Activated gamma-delta T cell treated with Interleukin-2 at 50 U/mL for 16 hours (primary cell): ENCODE data around the gene DIS3L2.
"Not testable (repeated sequence)": the region's sequence is repeated elsewhere in the genome, so short reads cannot be mapped to it uniquely, and the experiment has no call there.

ENCODE experiments used
- DNase-seq: peaks from one replicate; pipeline ENCODE4 v3.0.0-alpha.2; 2020

The DIS3L2 gene

DNA sequence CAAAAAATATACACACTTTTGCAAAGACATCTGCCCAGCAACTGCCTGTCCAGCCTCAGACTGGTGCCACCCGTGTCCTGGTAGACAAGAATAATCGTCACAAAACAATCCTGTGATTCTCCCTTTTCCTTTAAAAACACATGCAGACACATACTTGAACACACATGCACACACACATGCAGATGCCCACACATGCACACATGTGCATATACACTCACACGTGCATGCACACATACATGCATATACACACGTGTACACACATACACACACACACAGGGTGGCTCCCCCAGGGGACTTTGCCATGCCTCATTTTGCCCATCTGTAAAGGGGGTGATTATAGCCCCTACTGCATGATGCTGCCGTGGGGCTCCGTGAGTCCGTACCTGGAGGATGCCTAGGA, 392.1 kb downstream of the DIS3L2 start:
- DNase-seq = no peak

DNA sequence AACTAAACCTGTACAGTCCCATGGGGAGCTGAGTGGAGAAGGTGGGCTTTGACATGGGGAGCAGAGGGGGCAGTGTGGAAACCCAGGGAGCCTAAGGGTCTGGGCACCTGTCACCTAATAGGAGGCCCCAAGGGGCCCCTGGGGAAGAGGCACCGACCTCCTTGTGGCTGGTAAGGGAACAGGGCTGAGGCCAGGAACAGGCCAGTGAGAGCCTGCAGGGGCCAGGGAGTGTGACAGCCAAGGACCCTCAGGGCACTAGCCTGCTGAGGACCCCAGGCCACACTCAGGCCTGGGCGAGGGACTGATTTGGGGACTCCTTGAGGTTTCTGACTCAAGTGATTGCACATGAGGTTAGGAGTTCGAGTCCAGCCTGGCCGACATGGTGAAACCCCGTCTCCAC, 392.6 kb downstream of the DIS3L2 start:
- DNase-seq = no peak

DNA sequence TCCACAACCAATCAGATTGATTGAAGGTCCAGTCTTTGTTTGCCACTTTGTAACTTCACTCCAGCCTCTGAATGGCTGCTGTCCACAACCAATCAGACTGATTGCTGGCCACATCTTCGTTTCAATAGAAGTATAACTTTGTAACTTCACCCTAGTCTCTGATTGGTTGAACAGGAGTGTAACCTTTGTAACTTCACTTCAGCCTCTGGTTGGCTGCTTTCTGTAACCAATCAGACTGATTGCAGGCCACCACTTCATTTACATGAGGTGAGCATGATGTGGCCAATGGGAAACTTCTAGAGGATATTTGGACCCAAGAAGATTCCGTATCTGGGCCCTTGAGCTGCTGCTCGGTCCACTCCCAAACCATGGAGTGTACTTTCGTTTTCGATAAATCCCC, 400.1 kb downstream of the DIS3L2 start:
- no peak for DNase-seq

DNA sequence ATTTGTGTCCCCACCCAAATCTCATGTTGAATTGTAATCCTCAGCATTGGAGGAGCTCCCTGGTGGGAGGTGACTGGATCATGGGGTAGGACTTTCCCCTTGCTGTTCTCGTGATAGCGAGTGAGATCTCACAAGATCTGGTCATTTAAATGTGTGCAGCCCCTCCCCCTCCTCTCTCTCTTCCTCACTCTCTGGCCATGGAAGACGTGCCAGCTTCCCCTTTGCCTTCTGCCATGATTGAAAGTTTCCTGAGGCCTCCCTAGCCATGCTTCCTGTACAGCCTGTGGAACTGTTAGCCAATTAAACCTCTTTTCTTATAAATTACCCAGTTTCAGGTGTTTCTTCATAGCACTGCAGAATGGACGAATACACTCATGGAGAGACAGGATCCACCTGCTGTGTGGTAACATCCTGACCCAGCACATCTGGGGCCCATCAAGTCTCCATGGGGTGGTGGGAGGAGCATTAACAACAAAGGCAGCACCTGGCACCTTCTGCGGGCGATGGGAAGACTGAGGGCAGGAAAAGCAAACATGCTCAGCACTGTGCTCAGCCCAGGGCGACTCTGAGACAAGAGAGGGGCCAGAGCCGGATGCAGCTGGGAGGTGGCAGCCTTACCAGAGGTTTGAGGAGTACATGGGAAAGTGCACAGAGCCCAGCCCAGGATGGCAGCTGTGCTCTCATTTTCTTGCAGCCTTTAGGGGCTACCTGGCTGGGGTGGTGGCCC, 400.8 kb downstream of the DIS3L2 start:
- no peak for DNase-seq

DNA sequence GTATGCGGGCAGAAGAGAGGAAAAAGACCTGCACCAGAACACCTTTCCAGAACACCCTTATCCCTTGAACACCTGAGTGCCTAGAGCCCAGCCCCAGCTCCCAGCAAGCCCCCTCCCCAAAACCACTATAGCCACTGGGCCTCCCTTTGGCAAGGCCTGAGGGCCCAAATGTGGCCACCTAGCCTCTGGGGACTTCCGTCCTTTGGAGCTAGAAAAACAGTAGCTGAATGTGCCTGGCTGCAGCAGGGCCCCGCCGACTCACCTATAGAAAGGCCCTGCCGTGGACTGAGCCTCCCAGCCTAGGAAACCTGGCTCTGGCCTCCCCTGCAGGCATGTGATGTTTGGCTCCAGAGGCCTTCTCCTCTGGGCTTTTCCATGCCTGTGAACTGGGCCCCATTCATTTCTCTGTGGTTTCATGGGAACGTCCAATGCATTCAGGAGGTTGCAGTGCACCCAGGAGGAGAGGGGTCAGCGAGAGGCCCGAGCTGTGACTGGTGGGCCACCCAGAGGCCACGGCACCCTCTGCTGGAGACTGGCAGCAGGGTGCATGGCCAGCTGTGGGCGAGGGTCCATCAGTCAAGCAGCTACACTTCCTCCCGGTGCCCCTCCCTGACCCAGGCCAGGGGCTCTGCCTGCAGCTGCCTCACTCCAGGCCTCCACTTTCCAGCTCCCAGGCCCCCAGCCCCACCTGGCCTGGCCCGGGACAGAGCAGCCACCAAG, 401.7 kb downstream of the DIS3L2 start:
- not testable (repeated sequence) for DNase-seq

DNA sequence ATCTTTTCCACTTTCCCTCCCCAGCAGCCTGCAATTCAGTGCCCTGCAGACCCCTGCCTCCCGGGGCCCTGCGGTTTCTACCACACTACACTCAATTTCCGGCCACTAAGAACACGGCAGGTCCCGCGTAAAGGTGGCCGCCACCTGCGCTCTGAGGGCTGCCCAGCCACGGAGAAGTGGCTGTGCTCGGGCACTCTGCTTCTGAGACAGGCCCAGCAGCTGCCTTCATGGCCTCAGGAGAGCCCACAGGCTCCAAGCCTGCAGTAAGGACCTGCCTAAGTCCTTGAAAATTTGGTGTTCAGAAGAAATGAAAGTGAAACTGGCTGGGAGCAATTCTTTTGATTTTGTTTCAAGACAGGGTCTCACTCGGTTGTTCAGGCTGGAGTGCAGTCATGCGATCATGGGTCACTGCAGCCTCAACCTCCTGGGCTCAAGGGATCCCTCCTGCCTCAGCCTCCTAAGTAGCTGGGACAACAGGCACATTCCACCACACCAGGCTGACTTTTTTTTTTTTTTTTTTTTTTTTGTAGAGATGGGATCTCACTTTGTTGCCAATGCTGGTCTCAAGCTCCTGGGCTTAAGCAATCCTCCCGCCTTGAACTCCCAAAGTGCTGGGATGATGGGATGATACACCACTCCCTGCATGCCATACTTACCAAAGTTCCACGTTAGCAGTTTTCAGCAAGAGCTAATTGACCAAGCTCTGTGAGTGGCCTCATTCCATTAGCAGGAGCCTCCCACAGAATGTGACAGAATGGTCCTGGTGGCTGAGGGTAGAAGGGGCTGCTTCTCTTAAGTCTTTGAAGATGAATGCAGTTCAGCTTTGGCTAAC, 402.5 kb downstream of the DIS3L2 start:
- no peak for DNase-seq

DNA sequence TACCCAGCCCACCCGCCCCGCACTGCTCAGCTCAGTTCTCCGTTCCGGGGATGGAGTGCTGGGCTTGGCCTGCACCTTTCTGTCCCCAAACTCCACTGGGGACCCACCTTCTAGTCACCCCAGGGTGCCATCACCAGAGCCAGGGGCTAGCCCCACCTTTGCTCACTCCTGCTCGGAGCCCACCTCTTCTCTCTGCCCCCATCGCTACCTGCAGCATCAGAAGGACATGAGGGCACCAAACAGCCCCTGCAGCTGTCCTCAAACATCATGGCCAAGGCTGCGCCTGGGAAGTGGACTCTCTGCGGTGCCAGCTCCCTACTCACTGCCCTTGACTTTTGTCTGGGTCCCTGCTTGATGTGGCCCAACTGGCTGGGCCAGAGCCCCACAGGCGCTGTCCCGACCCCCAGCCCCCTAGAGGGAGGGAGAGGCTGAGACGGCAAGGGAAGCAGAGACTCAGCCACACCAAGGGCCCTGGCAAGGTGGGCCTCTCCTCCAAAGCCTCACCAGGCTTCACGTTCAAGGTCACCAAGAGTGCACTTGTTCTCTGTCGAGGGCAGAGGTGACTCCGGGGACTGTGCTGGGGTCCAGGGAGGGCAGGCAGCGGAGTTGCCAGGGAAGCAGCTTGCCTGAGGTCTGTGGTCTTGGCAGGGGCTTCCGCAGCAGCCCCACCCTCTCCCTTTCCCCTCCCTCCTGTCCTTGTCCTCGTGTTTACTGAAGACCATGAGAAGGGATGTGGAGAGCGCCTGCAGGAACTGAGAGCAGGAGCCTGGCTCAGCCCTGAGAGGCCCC, 403.5 kb downstream of the DIS3L2 start:
- not testable (repeated sequence) for DNase-seq

DNA sequence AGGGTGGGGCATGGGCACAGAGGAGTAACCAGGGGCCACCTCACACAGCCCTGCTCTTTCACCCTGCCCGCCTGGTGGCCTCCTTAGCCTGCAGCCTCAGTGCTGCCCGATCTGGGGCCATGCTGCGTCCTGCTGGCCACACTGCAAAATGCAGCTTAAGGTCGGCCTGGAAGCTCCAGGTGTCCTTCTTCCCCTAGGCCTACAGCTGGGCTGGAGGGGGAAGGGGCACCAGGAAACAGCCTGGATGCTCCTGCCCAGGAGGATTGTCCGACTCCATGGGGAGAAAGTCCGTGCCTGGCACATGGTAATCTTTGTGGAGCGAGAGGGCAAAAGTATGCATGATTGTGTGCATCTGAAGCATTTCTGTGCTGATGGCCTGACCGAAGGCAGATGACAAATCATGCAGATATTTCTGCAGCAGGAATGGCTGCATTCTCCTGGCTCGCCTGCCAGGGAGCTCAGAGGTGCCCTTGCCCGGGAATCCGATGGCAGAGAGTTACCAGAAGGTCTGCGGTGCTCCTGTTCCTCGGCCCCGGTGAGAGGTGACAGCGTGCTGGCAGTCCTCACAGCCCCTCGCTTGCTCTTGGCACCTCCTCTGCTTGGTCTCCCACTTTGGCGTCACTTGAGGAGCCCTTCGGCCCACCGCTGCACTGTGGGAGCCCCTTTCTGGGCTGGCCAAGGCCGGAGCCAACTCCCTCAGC, 404.3 kb downstream of the DIS3L2 start:
- DNase-seq = no peak

DNA sequence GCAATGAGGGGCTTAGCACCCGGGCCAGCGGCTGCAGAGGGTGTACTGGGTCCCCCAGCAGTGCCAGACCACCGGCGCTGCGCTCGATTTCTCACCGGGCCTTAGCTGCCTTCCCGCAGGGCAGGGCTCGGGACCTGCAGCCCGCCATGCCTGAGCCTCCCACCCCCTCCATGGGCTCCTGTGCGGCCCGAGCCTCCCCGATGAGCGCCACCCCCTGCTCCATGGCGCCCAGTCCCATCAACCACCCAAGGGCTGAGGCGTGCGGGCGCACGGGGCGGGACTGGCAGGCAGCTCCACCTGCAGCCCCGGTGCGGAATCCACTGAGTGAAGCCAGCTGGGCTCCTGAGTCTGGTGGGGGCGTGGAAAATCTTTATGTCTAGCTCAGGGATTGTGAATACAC, 404.9 kb downstream of the DIS3L2 start:
- DNase-seq = not testable (repeated sequence)

DNA sequence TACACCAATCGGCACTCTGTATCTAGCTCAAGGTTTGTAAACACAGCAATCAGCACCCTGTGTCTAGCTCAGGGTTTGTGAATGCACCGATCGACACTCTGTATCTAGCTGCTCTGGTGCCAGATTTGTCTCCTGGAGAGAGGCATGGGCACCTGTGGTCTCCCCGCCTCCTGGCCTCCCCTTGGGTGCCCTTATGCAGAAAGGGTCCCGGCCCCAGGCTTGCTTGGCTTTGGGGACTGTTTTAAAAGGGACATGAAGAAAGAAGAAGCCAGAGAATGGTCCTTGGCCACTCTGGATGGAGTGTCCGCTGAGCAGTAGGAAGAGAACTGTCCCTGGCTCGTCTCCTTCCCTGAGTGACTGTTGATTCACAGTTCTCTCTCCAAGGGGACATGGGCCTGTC, 405.5 kb downstream of the DIS3L2 start:
- no peak for DNase-seq

DNA sequence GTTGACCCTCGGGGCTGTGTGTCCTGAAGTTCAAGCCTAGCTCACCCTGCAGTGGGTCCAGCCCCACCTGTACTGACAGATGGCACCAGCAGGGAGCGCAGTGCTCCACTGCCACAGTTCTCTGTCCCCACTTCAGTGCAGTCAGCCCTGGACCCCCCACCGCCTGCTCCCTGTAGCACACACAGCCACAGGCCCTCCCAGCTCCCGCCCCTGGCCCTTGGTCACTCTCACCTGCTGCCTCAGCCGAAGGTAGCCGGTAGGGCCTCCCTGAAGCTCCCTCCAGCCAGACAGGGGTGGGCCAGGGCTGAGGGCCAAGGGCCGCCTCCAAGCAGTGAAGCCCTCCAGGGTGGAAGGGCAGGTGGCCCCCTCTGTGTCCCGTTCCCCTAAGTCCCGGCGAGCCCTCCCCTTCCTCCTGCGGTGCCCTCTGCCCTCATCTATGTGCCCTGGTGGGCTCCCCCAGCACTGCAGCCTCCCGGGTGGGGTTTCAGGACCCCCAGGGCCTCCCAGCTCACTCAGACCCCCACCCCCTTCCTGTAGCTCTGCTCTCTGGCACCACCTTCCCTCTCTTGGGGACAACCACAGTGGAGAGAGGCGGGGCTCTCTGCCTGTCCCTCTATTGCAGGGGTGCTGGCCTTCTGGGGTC, 406.2 kb downstream of the DIS3L2 start:
- no peak for DNase-seq

DNA sequence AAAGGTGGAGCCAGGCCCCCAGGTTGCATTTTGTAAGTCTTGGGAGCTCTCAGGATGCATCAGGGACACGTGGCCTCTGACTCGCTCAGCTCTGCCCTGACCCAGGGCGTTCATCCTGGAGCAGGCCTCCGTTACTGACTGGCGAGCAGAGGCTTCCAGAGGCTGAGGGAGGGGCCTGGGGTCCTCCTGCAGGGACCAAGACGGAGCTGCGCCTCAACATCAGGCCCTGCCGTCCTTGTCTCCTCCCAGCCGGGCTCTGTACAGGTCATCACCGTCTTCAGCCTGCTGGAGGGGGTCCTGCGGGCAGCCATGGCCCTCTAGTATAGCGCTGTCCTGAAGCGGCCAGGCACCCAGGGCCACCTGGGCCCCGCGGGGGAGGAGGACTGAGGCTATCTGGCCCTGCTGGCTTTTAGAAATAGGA, 406.8 kb downstream of the DIS3L2 start:
- no peak for DNase-seq

DNA sequence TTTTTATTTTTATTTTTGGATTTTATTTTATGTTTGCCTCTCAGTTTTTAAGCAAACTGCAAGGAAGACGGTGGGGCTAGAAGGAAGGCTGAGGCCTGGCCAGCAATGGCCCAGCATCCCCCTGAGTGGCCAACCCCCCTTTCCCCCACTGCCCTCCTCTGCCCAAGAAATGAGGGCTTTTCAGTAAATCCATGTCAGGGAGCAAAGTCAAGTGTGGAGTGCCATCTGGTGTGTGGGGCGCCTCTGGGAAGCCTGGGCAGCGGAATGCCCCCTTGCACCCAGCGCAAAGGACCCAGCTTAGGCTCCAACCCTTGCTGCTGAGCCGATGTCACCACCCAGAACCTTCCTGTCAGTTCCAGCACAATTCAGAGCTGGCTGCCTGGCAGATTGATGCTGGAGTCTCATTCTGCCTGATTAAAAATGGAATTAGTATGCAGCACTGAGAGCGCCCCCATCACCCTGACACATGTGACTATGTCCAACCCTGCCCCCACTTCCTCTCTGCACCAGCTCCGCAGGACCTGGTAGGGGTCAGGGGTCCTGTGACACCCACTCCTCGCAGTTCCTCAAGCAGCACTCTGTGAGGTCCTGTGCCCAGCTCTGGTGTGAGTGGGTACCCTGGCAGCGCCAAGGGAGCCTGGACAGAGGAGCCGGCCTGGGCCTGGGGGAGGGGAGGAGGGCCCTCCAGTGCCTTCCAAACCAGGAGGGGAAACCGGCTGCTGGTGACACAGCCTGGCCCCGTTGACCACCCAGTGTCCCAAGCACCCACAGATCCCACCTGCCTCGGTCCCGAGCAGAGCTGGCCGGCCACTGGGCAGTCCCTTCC, 407.8 kb downstream of the DIS3L2 start:
- DNase-seq = no peak

DNA sequence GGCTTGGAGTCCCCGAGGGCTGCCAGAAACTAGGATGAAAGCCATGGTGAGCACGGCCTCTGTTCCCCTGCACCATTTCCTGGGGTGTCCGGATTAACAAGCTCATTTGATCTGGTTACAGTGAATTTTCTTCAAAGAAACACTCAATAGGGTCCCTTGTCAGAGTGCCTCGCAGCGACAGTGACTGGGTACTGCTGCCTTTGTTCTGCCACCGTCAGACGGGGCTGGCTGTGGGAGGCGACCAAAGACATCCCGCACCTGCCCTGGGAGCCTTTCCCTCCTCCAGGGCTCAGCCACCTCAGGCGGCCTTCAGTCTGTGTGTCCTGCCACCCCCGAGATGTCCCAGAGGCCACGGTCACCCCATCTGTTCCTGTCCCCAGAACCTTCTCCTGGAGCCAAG, 408.5 kb downstream of the DIS3L2 start:
- not testable (repeated sequence) for DNase-seq

DNA sequence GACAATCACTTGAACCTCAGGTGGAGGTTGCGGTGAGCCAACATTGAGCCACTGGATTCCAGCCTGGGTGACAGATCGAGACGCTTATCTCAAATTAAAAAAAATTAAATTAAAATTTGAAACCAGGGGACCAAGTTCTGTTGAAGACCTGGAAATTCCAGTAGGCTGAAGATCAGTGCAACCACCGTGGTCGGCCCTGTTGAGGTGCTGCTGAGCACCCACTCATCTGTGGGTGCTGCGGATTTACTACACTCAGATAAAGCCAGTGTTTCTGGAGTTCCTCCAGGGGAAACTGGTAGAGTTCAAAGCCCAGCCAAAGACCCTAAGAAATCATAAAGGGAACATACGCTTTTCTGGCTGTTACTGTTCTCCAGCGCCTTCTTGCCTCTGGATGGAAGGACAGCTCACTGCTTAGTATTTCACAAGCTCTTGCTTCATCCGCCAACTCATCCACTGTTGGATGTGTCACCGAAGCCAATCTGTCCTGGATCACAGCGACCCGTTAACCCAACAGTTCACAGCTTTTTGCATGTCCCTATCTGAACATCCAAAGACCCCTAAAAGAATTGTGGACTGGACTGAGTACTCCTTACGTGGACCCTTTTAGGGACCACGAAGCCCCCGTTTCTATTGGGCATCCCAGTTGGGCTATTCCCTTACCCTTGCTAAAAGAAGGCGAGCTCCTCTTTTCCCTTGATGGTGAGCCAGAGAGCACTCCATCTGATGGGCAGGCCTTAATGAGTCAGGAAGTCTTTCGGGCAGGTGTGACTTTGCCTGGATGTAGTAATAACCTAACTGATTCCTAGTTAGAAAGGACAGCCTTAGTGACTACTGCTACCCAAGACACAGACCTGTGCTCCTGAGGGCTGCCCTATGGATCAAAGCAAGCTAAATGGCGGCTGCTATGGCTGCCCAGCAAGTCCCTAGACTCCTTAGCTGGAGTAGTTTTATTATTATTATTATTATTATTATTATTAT, 411.0 kb downstream of the DIS3L2 start:
- no peak for DNase-seq

DNA sequence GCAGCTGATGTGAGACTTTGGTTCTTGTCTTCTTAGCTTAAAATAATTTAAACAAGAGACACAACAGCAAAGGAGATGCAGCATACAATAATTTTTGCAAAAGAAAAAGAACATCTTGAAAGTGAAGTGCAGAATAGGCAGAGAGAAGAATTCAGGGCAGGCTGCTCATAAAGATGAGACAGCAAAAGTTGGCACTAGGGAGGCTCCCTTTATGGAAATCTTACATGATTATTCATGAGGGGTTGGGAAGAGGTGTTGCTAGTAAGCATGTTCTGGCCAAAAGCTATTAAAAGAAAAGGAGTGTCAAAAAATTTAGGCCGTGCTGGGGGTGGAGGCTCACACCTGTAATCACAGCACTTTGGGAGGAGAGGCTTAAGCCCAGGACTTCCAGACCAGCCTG, 412.8 kb downstream of the DIS3L2 start:
- no peak for DNase-seq

DNA sequence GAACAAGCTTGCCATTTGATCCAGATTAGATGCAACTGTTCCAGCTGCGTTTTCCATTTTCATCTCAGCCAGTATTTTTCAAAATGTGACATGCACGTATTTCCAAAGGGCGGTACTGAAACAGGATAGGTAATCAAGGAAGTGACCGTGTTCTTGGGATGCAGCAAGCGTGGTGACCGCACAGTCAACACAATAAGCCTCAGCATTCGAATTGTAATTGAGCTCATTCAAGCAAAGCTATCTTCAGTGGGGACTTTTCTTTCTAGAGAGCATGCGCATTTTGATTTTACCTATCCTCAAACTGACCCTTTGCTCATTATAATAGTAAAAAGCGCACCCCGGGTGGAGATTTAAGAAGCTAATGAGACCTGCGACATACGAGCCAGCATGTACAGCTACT, 413.7 kb downstream of the DIS3L2 start:
- no peak for DNase-seq

DNA sequence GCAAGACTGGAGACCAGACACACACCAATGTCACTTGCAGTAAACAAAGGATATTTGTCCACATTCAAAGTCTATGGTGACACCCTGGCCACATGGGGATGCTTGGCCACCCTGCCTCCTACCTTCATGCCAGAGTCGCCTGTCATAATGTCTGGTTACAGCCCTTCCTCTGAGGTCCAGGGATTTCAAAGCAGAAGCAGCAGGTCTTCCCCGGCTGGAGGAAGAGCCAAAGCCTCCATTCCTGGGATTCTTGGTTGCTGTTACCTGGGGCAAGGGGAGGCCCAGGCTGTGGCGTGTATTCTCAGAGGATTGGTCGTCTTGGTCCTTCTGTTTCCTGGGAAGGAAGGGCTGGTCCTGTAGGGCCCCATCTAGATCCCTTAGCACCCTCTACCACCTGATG, 414.7 kb downstream of the DIS3L2 start:
- no peak for DNase-seq

DNA sequence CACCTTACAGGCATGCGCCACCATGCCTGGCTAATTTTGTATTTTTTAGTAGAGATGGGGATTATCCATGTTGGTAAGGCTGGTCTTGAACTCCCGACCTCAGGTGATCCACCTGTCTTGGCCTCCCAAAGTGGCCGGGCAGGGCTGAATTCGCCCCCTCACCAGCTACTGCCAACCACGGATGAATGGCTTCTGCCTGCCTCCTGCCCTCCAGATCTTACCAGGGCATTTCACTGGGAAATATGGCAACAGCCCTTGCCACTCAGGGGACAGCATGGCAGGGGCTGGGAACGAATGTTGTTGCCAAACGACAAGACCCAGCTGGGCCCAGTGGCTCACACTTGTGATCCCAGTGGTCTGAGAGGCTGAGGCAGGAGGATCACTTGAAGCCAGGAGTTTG, 415.2 kb downstream of the DIS3L2 start:
- DNase-seq = no peak

DNA sequence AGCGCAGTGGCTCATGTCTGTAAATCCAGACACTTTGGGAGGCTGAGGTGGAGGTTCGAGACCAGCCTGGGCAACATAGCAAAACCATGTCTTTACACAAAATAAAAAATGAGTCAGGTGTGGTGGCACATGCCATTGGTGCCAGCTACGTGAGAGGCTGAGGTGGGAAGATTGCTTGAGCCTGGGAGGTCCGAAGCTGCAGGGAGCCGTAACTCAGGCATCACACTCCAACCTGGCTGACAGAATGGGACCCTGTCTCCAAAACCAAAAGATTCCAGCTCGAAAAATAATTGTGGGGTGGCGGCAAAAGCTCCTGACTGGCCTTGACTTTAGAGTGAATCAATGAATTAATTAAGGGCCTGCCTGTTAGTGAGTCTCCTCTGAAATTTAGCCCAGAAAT, 415.8 kb downstream of the DIS3L2 start:
- no peak for DNase-seq
